GM10847 (cell line): Measurements from ENCODE around the gene TSPAN10.

Experiments used
- POLR2A ChIP-seq: IDR thresholded peaks from 2 replicates; pipeline ENCODE4 v1.6.1; 2011; ENCODE audit not compliant: insufficient read length; ENCODE audit errors: extremely low read depth

Gene TSPAN10

GRCh38 chr17:81636505-81637288 is at the start of gene TSPAN10, which contains the start of gene NPLOC4:
TSPAN10 (plus strand) TSS chr17:81637196; CDS start chr17:81642413, 5,217 bp downstream.
NPLOC4 (minus strand) TSS chr17:81637112; CDS start chr17:81636930, 182 bp downstream.
- TF ChIP-seq POLR2A: peak; percentile 83

- no peak for TF ChIP-seq POLR2A
Observed at GRCh38 chr17:81589612-81590011, 47.4 kb upstream of the TSPAN10 start.

GRCh38 chr17:81590121-81590520 is 46.9 kb upstream of the TSPAN10 start:
- no peak for TF ChIP-seq POLR2A

GRCh38 chr17:81591971-81592370 is 45.0 kb upstream of the TSPAN10 start:
- no peak for TF ChIP-seq POLR2A

- no peak for TF ChIP-seq POLR2A
Observed at GRCh38 chr17:81593105-81593871, 43.7 kb upstream of the TSPAN10 start.

GRCh38 chr17:81599719-81600486 is 37.1 kb upstream of the TSPAN10 start:
- no peak for TF ChIP-seq POLR2A

GRCh38 chr17:81601525-81602120 is 35.4 kb upstream of the TSPAN10 start:
- TF ChIP-seq POLR2A: no peak

- TF ChIP-seq POLR2A: no peak
Observed at GRCh38 chr17:81603846-81604610, 33.0 kb upstream of the TSPAN10 start.

- no peak for TF ChIP-seq POLR2A
Observed at GRCh38 chr17:81607431-81607830, 29.6 kb upstream of the TSPAN10 start.

- no peak for TF ChIP-seq POLR2A
Observed at GRCh38 chr17:81608082-81608481, 28.9 kb upstream of the TSPAN10 start.

GRCh38 chr17:81608605-81609004 is 28.4 kb upstream of the TSPAN10 start:
- TF ChIP-seq POLR2A: no peak

GRCh38 chr17:81609541-81610311 is 27.3 kb upstream of the TSPAN10 start:
- TF ChIP-seq POLR2A: no peak

GRCh38 chr17:81612172-81612970 is 24.6 kb upstream of the TSPAN10 start:
- TF ChIP-seq POLR2A: no peak
